Measurements from ENCODE around the gene ACTL6B. TPM values are rescaled to one million over a fixed set of nuclear protein-coding genes. Genes with fewer than 3 reads are reported as not detected.

The ACTL6B gene
- total RNA-seq, 2 experiments from 2014 or later: not detected

GRCh38 chr7:100609958-100610357 is 46.3 kb downstream of the ACTL6B start:
- ChIA-PET POLR2A (interaction anchor here (0.6 kb wide), 2 partner anchors 24 to 712 kb away, joined by 3 to 4 read pairs; partner anchors contain the start of genes FBXO24, IFT22 and LRCH4), CTCF (ENCODE audit: unreplicated experiment) (no interaction called here)
- intact Hi-C loops (cut with micrococcal nuclease; ENCODE audit: unreplicated experiment): no loop called here
- no peak for DNase-seq (ENCODE audit: low spot score)
- TF ChIP-seq EZH2phosphoT487 (IDR thresholded peaks at IDR 0.05; ENCODE audit: borderline replicate concordance, low read depth, low read length): no peak
- no peak for TF ChIP-seq CTCF (conservative IDR thresholded peaks at IDR 0.05; ENCODE audit: low read length)
- Histone ChIP-seq H3K4me1 (ENCODE audit: insufficient read depth, low read length, poor library complexity, severe bottlenecking) (peaks cover 14% of the 10 kb centered on the region), H3K79me2 (ENCODE audit: insufficient read depth, low read depth, low read length) (no peaks in the 10 kb centered on the region), H3K4me2 (ENCODE audit: low read length) (no peak overlapping the region), H3K36me3 (ENCODE audit: insufficient read depth, low read length) (no peaks in the 10 kb centered on the region), H3K27ac (ENCODE audit: low read depth, low read length, poor library complexity, severe bottlenecking) (no peak overlapping the region), H4K20me1 (ENCODE audit: insufficient read depth, low read length) (no peaks in the 10 kb centered on the region), H3K9me3 (ENCODE audit: low read length) (no peaks in the 10 kb centered on the region), H3K9me2 (ENCODE audit: insufficient read depth, low read length) (no peaks in the 10 kb centered on the region), H2AFZ (ENCODE audit: low read length) (no peak overlapping the region), H3K4me3 (ENCODE audit: low read depth, low read length, poor library complexity, severe bottlenecking) (no peak overlapping the region)
- BruUV-seq (replicated peaks): no TSS peak

- ChIA-PET CTCF (ENCODE audit: unreplicated experiment) (interaction anchor here (0.8 kb wide), 1 partner anchor 27 kb away, joined by 3 read pairs; no protein-coding TSS in a partner anchor), POLR2A (no interaction called here)
- H3K9me2 ChIP-seq (ENCODE audit: insufficient read depth, low read length): no peaks in the 10 kb centered on the region
- intact Hi-C loops (cut with micrococcal nuclease; ENCODE audit: unreplicated experiment): no loop called here
- TF ChIP-seq EZH2phosphoT487 (IDR thresholded peaks at IDR 0.05; ENCODE audit: borderline replicate concordance, low read depth, low read length): no peak
- no peak for TF ChIP-seq CTCF (conservative IDR thresholded peaks at IDR 0.05; ENCODE audit: low read length)
- no peaks in the 10 kb centered on the region for H4K20me1 ChIP-seq (ENCODE audit: insufficient read depth, low read length)
- H2AFZ ChIP-seq (ENCODE audit: low read length): no peak overlapping the region
- no peak for DNase-seq (ENCODE audit: low spot score)
- H3K4me3 ChIP-seq (ENCODE audit: low read depth, low read length, poor library complexity, severe bottlenecking): no peak overlapping the region
- no TSS peak for BruUV-seq (replicated peaks)
- H3K79me2 ChIP-seq (ENCODE audit: insufficient read depth, low read depth, low read length): no peaks in the 10 kb centered on the region
- no peaks in the 10 kb centered on the region for H3K36me3 ChIP-seq (ENCODE audit: insufficient read depth, low read length)
- no peaks in the 10 kb centered on the region for H3K9me3 ChIP-seq (ENCODE audit: low read length)
- peaks cover 13% of the 10 kb centered on the region for H3K4me1 ChIP-seq (ENCODE audit: insufficient read depth, low read length, poor library complexity, severe bottlenecking)
- H3K27ac ChIP-seq (ENCODE audit: low read depth, low read length, poor library complexity, severe bottlenecking): no peak overlapping the region
- no peak overlapping the region for H3K4me2 ChIP-seq (ENCODE audit: low read length)
These were observed 49.1 kb downstream of the ACTL6B start for GRCh38 chr7:100607111-100607510.

GRCh38 chr7:100606313-100606712 is 49.9 kb downstream of the ACTL6B start:
- no peak overlapping the region for H3K27ac ChIP-seq (ENCODE audit: low read depth, low read length, poor library complexity, severe bottlenecking)
- CTCF ChIA-PET (ENCODE audit: unreplicated experiment): no interaction called here
- H4K20me1 ChIP-seq (ENCODE audit: insufficient read depth, low read length): no peaks in the 10 kb centered on the region
- intact Hi-C loops (cut with micrococcal nuclease; ENCODE audit: unreplicated experiment): no loop called here
- H3K36me3 ChIP-seq (ENCODE audit: insufficient read depth, low read length): no peaks in the 10 kb centered on the region
- BruUV-seq (replicated peaks): no TSS peak
- H3K79me2 ChIP-seq (ENCODE audit: insufficient read depth, low read depth, low read length): no peaks in the 10 kb centered on the region
- no peaks in the 10 kb centered on the region for H3K9me2 ChIP-seq (ENCODE audit: insufficient read depth, low read length)
- no peak overlapping the region for H3K4me2 ChIP-seq (ENCODE audit: low read length)
- TF ChIP-seq CTCF (conservative IDR thresholded peaks at IDR 0.05; ENCODE audit: low read length) (no peak), EZH2phosphoT487 (IDR thresholded peaks at IDR 0.05; ENCODE audit: borderline replicate concordance, low read depth, low read length) (no peak)
- POLR2A ChIA-PET: interaction anchor here (0.7 to 2.0 kb wide), 3 partner anchors 20 to 73 kb away, joined by 3 to 5 read pairs (median 3); partner anchors contain the start of genes FBXO24 and LRCH4
- peaks cover 13% of the 10 kb centered on the region for H3K4me1 ChIP-seq (ENCODE audit: insufficient read depth, low read length, poor library complexity, severe bottlenecking)
- no peaks in the 10 kb centered on the region for H3K9me3 ChIP-seq (ENCODE audit: low read length)
- no peak overlapping the region for H3K4me3 ChIP-seq (ENCODE audit: low read depth, low read length, poor library complexity, severe bottlenecking)
- no peak overlapping the region for H2AFZ ChIP-seq (ENCODE audit: low read length)
- DNase-seq (ENCODE audit: low spot score): no peak
